GM19463 (cell line): ENCODE measurements around the gene ELAVL4.
A peak's percentile ranks its signal among the peaks of the same experiment; 100 is the strongest.

Experiments
- ATAC-seq: cut with Tn5 transposase; IDR thresholded peaks from one replicate; pipeline ENCODE4 v1.9.1; 2021; ENCODE audit warnings: mild to moderate bottlenecking, moderate library complexity; ENCODE audit not compliant: unreplicated experiment

ELAVL4 gene

GRCh38 chr1:50108497-50109059 lies at the start of gene ELAVL4:
Gene ELAVL4 (plus strand): TSS chr1:50108920. CDS start chr1:50109190, 270 bp downstream.
- no peak for ATAC-seq

- ATAC-seq, result no peak
These were observed 48.4 kb upstream of the ELAVL4 start for GRCh38 chr1:50060279-50060678.

- ATAC-seq, result no peak
These were observed 41.9 kb upstream of the ELAVL4 start for GRCh38 chr1:50066806-50067205.

GRCh38 chr1:50074931-50075330 lies 33.8 kb upstream of the ELAVL4 start:
- ATAC-seq, result no peak

- ATAC-seq, result no peak
These were observed 31.4 kb upstream of the ELAVL4 start for GRCh38 chr1:50077273-50077672.

GRCh38 chr1:50080904-50081586 lies 27.7 kb upstream of the ELAVL4 start:
- ATAC-seq, result no peak

GRCh38 chr1:50084389-50084788 lies 24.3 kb upstream of the ELAVL4 start:
- ATAC-seq, result no peak

GRCh38 chr1:50091068-50091467 lies 17.7 kb upstream of the ELAVL4 start:
- no peak for ATAC-seq

GRCh38 chr1:50095716-50096115 lies 13.0 kb upstream of the ELAVL4 start:
- ATAC-seq, result no peak

- no peak for ATAC-seq
These were observed 11.6 kb upstream of the ELAVL4 start for GRCh38 chr1:50097021-50097679.

GRCh38 chr1:50097791-50098190 lies 10.9 kb upstream of the ELAVL4 start:
- no peak for ATAC-seq

GRCh38 chr1:50098591-50099021 lies 10.1 kb upstream of the ELAVL4 start:
- peak; percentile 44 for ATAC-seq

- no peak for ATAC-seq
These were observed 9.1 kb upstream of the ELAVL4 start for GRCh38 chr1:50099654-50100053.

- ATAC-seq, result no peak
These were observed 5.1 kb upstream of the ELAVL4 start for GRCh38 chr1:50103615-50104081.

- no peak for ATAC-seq
These were observed 3.3 kb upstream of the ELAVL4 start for GRCh38 chr1:50105433-50105832.

- no peak for ATAC-seq
These were observed 2.5 kb upstream of the ELAVL4 start for GRCh38 chr1:50106095-50106761.

GRCh38 chr1:50109116-50109515 lies 396 bp downstream of the ELAVL4 start:
- no peak for ATAC-seq

- no peak for ATAC-seq
These were observed 941 bp downstream of the ELAVL4 start for GRCh38 chr1:50109647-50110075.

GRCh38 chr1:50110151-50110550 lies 1.4 kb downstream of the ELAVL4 start:
- no peak for ATAC-seq

GRCh38 chr1:50110656-50111055 lies 1.9 kb downstream of the ELAVL4 start:
- no peak for ATAC-seq

- ATAC-seq, result no peak
These were observed 2.8 kb downstream of the ELAVL4 start for GRCh38 chr1:50111503-50111902.
